HG02642 (cell line): Measurements from ENCODE around the gene NRXN3.

Experiments
- ATAC-seq: cut with Tn5 transposase; IDR thresholded peaks from one replicate; pipeline ENCODE4 v1.9.1; 2021; ENCODE audit warnings: mild to moderate bottlenecking; ENCODE audit not compliant: unreplicated experiment, poor library complexity

The NRXN3 gene

GRCh38 chr14:79516009-79516408, 1345.8 kb downstream of the NRXN3 start:
- ATAC-seq: no peak

- no peak for ATAC-seq
Observed at GRCh38 chr14:79525416-79525815, 1355.2 kb downstream of the NRXN3 start.

GRCh38 chr14:79528828-79529416, 1358.7 kb downstream of the NRXN3 start:
- ATAC-seq: no peak

- no peak for ATAC-seq
Observed at GRCh38 chr14:79530555-79530954, 1360.4 kb downstream of the NRXN3 start.

GRCh38 chr14:79534703-79535353, 1364.7 kb downstream of the NRXN3 start:
- ATAC-seq: no peak

GRCh38 chr14:79540394-79540793, 1370.2 kb downstream of the NRXN3 start:
- no peak for ATAC-seq

- no peak for ATAC-seq
Observed at GRCh38 chr14:79542121-79542520, 1371.9 kb downstream of the NRXN3 start.

GRCh38 chr14:79543348-79543747, 1373.2 kb downstream of the NRXN3 start:
- ATAC-seq: no peak

GRCh38 chr14:79543967-79544697, 1374.0 kb downstream of the NRXN3 start:
- no peak for ATAC-seq

GRCh38 chr14:79544698-79545070, 1374.5 kb downstream of the NRXN3 start:
- no peak for ATAC-seq

- ATAC-seq: no peak
Observed at GRCh38 chr14:79548836-79549235, 1378.7 kb downstream of the NRXN3 start.

- ATAC-seq: no peak
Observed at GRCh38 chr14:79549515-79549914, 1379.3 kb downstream of the NRXN3 start.

- no peak for ATAC-seq
Observed at GRCh38 chr14:79551523-79551922, 1381.3 kb downstream of the NRXN3 start.

- no peak for ATAC-seq
Observed at GRCh38 chr14:79552778-79553177, 1382.6 kb downstream of the NRXN3 start.

GRCh38 chr14:79554816-79555215, 1384.6 kb downstream of the NRXN3 start:
- no peak for ATAC-seq

GRCh38 chr14:79555429-79555828, 1385.3 kb downstream of the NRXN3 start:
- no peak for ATAC-seq

GRCh38 chr14:79557309-79557708, 1387.1 kb downstream of the NRXN3 start:
- no peak for ATAC-seq

- ATAC-seq: no peak
Observed at GRCh38 chr14:79562185-79562584, 1392.0 kb downstream of the NRXN3 start.

- ATAC-seq: no peak
Observed at GRCh38 chr14:79564371-79564770, 1394.2 kb downstream of the NRXN3 start.

- no peak for ATAC-seq
Observed at GRCh38 chr14:79567306-79567705, 1397.1 kb downstream of the NRXN3 start.

GRCh38 chr14:79568594-79568993, 1398.4 kb downstream of the NRXN3 start:
- no peak for ATAC-seq

- no peak for ATAC-seq
Observed at GRCh38 chr14:79569072-79569471, 1398.9 kb downstream of the NRXN3 start.
